Mesodermal cell (in vitro differentiated cells): ENCODE measurements around the gene DUOX1.
"Not testable (repeated sequence)": the region's sequence is repeated elsewhere in the genome, so short reads cannot be mapped to it uniquely, and the experiment has no call there.

Source experiments
- H3K27ac ChIP-seq: 2 replicates; pipeline ENCODE4 v1.7.0; 2013; ENCODE audit warnings: mild to moderate bottlenecking, low read depth, low read length, moderate library complexity; ENCODE audit not compliant: severe bottlenecking
- H3K36me3 ChIP-seq: 2 replicates; pipeline ENCODE4 v1.7.1; 2013; ENCODE audit warnings: mild to moderate bottlenecking, low read length, moderate library complexity; ENCODE audit not compliant: control insufficient read depth, insufficient read depth
- H3K4me1 ChIP-seq: one replicate; pipeline ENCODE4 v1.7.1; 2013; ENCODE audit warnings: mild to moderate bottlenecking, low read length; ENCODE audit not compliant: insufficient read depth, control insufficient read depth, poor library complexity, severe bottlenecking
- H3K4me3 ChIP-seq: 2 replicates; pipeline ENCODE4 v1.7.0; 2013; ENCODE audit warnings: low read length, control low read depth, mild to moderate bottlenecking; ENCODE audit not compliant: insufficient read depth, poor library complexity, severe bottlenecking; ENCODE audit errors: extremely low read depth
- H3K9me3 ChIP-seq: 2 replicates; pipeline ENCODE4 v1.7.1; 2013; ENCODE audit warnings: mild to moderate bottlenecking, low read length, moderate library complexity; ENCODE audit not compliant: control insufficient read depth
- WGBS, 2 experiments: methylation state at CpG; one replicate each; pipeline ENCODE4 v1.1.5; 2013; ENCODE audit warnings: missing lambda C conversion rate in 2 of 2; ENCODE audit not compliant: insufficient coverage in 2 of 2; 5-methylcytosine and 5-hydroxymethylcytosine counted together

Gene DUOX1

DNA sequence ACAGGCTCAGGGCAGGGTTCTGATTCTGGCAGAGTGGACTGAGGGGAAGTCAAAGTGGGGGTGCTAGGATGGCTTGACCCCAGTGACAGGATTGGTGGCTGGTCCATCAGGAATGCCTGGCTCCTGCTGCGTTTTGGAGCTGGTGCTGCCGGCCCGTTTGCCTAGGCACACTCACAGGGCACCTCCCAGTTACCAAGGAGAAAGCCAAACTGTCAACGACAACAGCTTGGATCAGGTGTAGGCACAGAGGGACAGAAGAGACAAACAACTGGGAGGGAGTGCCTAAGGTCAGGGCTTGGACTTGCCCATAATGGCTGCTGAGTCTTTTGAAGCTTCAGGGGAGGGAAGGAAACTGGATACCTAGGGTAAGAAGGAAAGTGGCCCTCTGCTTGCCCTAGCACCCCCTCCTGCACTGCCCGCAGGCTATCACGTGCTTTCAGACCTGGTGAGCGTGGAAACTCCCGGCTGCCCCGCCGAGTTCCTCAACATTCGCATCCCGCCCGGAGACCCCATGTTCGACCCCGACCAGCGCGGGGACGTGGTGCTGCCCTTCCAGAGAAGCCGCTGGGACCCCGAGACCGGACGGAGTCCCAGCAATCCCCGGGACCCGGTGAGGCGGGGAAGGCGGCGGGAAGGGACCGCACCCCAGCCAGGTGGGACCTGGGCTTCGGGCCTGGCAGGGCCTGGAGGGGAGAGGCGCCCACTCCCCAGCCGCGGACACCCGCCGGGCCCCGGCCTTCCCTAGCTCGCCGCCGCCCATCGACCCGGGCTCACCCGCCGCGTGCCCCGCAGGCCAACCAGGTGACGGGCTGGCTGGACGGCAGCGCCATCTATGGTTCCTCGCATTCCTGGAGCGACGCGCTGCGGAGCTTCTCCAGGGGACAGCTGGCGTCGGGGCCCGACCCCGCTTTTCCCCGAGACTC lies 5.1 kb downstream of the DUOX1 start:
- 21 to 37% methylated on average over 30 to 37 of the region's 57 CpGs for WGBS, 2 experiments
- no peaks in the 10 kb centered on the region for H3K9me3 ChIP-seq
- H3K4me3 ChIP-seq, result no peak overlapping the region
- no peak overlapping the region for H3K27ac ChIP-seq
- H3K36me3 ChIP-seq, result no peaks in the 10 kb centered on the region
- H3K4me1 ChIP-seq, result peaks cover 3% of the 10 kb centered on the region

DNA sequence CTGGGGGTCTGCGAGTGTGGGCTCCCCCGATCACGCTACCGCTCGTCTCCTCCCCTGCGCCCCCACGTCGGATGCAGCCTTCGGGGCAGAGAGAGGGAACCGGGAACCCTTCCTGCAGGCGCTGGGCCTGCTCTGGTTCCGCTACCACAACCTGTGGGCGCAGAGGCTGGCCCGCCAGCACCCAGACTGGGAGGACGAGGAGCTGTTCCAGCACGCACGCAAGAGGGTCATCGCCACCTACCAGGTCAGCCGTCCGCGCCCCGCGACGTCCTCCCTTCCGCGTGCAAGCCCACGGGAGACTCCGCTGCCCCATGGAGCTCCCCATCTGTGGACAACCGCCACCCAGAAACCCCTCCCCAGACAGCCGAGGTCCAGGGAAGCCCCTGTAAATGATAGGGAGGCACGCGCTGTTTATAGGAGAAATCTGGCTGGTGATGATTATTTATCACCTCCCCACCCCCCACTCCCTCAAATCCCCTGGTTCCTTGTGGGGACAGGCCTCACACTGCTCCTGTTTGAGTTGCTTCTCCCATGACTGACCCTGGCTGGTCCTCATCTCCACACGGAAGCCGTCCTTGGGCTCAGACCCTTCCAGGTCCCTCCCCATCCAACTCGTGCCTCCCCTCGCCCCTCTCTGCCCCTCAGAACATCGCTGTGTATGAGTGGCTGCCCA lies 6.0 kb downstream of the DUOX1 start:
- H3K4me1 ChIP-seq, H3K36me3 ChIP-seq, H3K27ac ChIP-seq, H3K9me3 ChIP-seq, H3K4me3 ChIP-seq: not testable (repeated sequence)
- WGBS, 2 experiments, result 33 to 58% methylated on average over 2 of the region's 37 CpGs

DNA sequence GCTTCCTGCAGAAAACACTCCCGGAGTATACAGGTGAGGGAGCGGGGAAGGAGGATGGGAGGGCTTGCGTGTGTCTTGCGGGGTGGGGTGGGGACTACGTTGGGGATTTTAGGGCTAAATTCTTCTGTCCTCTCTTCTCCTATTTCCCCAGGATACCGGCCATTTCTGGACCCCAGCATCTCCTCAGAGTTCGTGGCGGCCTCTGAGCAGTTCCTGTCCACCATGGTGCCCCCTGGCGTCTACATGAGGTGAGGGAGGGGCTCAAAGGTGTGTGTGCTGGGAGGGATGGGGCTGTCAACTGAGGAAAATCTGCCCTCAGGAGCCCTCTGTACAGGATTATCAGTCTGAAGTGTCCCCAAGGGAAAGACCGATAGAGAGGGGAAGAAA lies 6.6 kb downstream of the DUOX1 start:
- Histone ChIP-seq H3K4me3 (no peak overlapping the region), H3K9me3 (no peaks in the 10 kb centered on the region), H3K27ac (no peak overlapping the region), H3K4me1 (no peaks in the 10 kb centered on the region), H3K36me3 (no peaks in the 10 kb centered on the region)
- 18 to 41% methylated on average over 4 to 7 of the region's 10 CpGs for WGBS, 2 experiments

DNA sequence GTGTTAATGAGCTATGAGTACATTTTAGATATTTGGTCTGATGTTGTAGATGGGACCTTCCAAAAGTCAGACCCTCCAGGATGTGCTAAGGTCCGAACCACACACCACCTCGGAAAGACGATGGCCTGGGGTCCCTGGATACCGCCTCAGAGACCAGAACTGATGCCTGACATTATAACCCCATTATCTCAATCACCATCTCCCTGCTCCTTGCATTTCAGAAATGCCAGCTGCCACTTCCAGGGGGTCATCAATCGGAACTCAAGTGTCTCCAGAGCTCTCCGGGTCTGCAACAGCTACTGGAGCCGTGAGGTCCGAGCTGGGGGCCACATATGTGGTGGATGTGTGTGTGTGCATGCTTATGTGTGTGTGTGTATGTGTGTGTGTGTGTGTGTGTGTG lies 7.9 kb downstream of the DUOX1 start:
- 83 to 100% methylated on average over 1 to 8 of the region's 8 CpGs for WGBS, 2 experiments
- Histone ChIP-seq H3K4me3 (no peak overlapping the region), H3K9me3 (no peaks in the 10 kb centered on the region), H3K4me1 (no peaks in the 10 kb centered on the region), H3K27ac (no peak overlapping the region), H3K36me3 (no peaks in the 10 kb centered on the region)

DNA sequence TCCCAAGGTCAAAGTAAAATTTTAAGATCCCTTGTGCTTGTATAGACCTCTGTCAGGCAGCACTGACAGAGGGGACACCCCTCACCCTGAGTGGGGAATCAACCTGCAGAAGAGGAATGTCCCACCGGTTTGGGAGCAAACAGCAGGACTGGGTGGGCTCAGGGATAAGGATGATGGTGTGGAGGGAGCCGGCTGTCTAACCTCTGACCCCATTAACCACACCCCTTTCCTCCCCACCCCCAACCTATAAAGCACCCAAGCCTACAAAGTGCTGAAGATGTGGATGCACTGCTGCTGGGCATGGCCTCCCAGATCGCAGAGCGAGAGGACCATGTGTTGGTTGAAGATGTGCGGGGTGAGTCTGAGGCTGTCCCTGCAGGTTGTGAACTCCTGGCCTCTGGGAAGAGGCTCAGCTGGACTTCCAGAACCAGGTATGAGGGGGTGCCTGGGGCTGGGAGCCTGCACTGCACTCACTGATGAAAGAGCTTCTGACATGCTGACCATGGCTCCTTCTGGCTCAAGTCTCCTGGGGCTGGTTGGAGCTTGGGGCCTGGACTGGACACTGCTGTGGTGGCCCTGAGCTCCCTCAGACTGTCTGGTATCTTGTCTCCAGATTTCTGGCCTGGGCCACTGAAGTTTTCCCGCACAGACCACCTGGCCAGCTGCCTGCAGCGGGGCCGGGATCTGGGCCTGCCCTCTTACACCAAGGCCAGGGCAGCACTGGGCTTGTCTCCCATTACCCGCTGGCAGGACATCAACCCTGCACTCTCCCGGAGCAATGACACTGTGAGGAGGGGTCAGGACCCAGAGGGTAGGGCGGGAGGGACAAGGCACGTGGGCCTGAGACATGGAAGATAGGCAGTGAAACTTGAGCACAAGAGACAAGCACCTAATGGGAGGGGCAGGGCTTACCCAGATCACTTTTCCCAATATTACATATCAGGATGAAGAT lies 9.3 kb downstream of the DUOX1 start:
- WGBS, 2 experiments, result 88 to 92% methylated on average over 7 to 9 of the region's 12 CpGs
- Histone ChIP-seq H3K9me3 (no peaks in the 10 kb centered on the region), H3K4me3 (no peak overlapping the region), H3K4me1 (no peaks in the 10 kb centered on the region), H3K36me3 (no peaks in the 10 kb centered on the region), H3K27ac (no peak overlapping the region)

DNA sequence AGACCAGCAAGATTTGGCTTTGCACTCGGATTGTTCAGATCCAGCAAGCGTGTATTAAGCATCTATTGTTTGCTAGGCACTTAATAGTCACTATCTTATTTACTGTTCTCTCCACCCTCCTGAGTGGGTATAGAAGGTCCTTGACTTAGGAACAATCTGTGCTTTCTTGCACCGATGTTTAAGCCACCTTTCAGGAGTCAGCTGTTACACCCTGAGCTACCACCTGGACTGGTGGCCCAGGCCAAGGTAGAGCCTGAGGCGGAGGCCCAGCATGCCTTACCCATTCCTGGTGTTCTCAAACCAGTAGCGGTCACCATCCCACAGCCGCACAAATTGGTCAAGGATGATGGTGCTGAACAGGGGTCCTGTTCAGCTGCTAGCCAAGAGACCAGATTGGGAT lies 10.0 kb downstream of the DUOX1 start:
- H3K4me3 ChIP-seq, result no peak overlapping the region
- 90 to 92% methylated on average over 5 to 6 of the region's 6 CpGs for whole genome bisulfite sequencing, 2 experiments
- no peak overlapping the region for H3K27ac ChIP-seq
- no peaks in the 10 kb centered on the region for H3K9me3 ChIP-seq
- no peaks in the 10 kb centered on the region for H3K4me1 ChIP-seq
- H3K36me3 ChIP-seq, result no peaks in the 10 kb centered on the region

DNA sequence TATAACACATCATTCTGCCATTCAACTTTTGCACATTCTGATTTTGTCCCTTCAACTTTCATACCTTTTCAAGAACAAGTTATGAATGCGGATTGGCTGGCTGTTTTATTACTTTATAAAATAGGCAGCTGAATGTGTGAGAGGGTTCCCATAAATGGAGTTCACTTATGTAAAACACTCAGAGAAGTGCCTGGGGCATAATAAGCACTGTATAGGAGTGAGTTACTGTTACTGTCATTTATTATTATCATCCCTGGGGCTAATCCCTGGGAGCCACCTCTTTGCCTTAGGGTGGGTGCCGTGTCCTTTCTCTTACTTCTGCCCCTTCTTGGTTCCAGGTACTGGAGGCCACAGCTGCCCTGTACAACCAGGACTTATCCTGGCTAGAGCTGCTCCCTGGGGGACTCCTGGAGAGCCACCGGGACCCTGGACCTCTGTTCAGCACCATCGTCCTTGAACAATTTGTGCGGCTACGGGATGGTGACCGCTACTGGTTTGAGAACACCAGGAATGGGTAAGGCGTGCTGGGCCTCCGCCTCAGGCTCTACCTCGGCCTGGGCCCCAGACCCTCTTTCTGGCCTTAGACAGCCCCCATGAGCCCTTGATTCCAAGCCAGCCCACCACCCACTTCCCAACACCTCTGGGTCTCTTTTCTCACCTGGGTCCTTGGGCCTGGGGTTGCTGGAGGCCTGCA lies 10.9 kb downstream of the DUOX1 start:
- 91 to 95% methylated on average over 9 of the region's 10 CpGs for WGBS, 2 experiments
- Histone ChIP-seq H3K36me3 (no peaks in the 10 kb centered on the region), H3K4me3 (no peak overlapping the region), H3K9me3 (no peaks in the 10 kb centered on the region), H3K4me1 (no peaks in the 10 kb centered on the region), H3K27ac (no peak overlapping the region)

DNA sequence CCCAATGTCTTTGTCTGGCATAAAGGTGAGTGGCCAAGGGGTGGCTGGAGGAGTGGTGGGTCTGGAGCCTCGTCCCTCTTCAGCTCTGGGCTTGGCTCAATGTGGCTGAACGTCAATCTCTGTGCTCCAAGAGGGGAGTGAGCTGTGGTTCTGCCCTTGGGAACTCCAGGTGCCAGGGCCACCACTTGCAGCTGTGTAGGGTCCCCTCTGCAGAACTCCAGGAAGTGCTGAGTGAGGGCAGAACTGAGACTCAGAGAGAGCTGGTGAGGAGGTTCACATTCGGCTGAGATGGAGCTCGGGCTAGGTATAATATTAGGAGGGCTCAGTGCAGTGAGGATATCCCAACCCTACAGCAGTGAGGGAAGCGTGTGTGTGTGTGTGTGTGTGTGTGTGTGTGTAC lies 11.6 kb downstream of the DUOX1 start:
- Histone ChIP-seq H3K9me3 (no peaks in the 10 kb centered on the region), H3K27ac (no peak overlapping the region), H3K4me3 (no peak overlapping the region), H3K4me1 (no peaks in the 10 kb centered on the region), H3K36me3 (no peaks in the 10 kb centered on the region)
- WGBS, 2 experiments, result 89 to 95% methylated on average over 3 to 4 of the region's 5 CpGs

DNA sequence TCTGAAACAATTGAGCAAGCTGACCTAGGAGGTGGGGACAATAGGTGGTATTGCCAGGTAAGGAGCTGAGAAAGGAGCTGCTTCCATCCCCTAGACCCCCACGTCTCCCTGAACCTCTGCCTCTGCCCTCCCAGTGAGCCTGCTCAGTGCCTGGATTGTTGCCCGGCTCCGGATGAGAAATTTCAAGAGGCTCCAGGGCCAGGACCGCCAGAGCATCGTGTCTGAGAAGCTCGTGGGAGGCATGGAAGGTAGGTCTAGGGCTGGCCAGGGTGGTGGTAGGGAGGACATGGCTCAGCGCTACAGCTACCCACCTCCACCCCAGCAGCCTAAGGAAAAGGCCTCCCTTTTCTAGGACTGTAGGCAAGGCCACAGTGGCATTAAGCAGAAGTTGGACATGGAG lies 13.3 kb downstream of the DUOX1 start:
- 92 to 94% methylated on average over 2 to 6 of the region's 7 CpGs for WGBS, 2 experiments
- Histone ChIP-seq H3K9me3 (no peaks in the 10 kb centered on the region), H3K36me3 (no peaks in the 10 kb centered on the region), H3K27ac (no peak overlapping the region), H3K4me1 (peaks cover under 1% of the 10 kb centered on the region), H3K4me3 (no peak overlapping the region)

DNA sequence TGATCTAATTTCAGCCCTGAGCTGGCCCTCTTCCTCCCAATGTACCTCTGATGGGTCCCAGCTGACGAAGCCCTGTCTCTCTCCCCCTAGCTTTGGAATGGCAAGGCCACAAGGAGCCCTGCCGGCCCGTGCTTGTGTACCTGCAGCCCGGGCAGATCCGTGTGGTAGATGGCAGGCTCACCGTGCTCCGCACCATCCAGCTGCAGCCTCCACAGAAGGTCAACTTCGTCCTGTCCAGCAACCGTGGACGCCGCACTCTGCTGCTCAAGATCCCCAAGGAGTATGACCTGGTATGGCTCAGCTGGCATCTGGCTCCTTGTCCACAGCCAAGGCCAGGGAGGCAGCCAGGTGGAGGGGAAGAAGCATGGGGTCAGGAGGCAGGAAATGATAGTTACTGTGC lies 14.2 kb downstream of the DUOX1 start:
- Histone ChIP-seq H3K9me3 (no peaks in the 10 kb centered on the region), H3K27ac (no peak overlapping the region), H3K36me3 (no peaks in the 10 kb centered on the region), H3K4me3 (no peak overlapping the region), H3K4me1 (peaks cover 10% of the 10 kb centered on the region)
- WGBS, 2 experiments, result 90 to 91% methylated on average over 11 of the region's 11 CpGs
